Measurements from ENCODE around the gene METRN.
"Not testable (repeated sequence)": the region's sequence is repeated elsewhere in the genome, so short reads cannot be mapped to it uniquely, and the experiment has no call there.

The METRN gene

DNA sequence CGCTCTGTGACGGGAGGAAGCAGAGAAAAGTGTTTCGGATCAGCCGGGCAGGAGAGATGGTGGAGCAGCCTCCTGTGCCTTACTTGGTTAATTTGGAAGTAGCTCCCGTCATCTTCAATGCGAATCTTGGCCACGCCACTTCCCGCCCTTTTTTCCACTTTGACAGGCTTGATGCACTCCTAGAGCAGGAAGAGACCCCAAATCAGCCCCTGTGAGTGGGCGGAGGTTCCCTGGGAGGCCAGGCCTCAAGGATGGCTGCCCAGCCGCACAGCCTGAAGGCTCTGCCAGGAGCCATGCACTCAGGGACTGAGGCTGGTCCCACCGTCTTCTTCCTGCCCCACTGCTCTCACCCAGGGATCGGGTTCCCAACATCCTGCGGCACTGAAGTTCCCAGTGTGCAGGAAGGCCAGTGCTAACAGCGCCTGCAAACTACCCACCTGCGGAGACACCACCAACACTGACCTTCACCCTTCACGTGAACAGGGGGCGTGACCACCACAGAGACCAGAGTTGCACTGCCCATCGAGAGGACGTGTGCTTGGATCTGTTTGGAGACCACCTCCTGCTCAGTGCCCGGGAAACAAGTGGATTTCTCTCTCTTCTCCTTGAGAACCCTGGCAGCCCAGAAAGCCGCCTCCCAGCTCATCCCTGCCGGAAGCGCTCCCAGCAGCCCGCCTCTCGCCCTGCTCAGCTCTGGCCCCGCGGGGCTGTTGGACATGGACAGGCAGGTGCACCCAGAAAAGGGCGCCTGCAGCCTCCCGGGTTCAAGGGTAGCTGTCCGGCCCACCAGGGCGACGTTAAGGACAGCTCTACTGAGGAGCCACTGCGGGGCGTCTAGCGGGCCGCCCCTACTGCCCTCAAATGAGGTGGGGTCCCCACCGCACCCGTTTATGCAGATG is 24.9 kb downstream of the METRN start:
- no peak for DNase-seq

DNA sequence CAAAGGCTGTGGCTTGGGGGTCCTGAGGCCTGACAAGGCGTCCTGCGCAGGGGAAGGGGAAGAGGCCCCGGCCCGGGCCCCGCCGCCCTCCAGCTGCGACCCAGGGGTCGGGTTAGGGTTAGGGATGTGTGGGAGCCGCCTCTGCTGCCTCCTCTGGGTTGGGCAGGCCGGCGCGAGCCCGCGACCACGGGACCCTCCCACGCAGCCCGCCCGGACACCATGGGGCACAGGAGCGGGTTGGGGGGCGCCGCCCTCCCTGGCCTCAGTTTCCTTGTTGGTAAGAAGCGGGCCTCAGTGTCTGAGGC is 25.5 kb downstream of the METRN start:
- DNase-seq: no peak

DNA sequence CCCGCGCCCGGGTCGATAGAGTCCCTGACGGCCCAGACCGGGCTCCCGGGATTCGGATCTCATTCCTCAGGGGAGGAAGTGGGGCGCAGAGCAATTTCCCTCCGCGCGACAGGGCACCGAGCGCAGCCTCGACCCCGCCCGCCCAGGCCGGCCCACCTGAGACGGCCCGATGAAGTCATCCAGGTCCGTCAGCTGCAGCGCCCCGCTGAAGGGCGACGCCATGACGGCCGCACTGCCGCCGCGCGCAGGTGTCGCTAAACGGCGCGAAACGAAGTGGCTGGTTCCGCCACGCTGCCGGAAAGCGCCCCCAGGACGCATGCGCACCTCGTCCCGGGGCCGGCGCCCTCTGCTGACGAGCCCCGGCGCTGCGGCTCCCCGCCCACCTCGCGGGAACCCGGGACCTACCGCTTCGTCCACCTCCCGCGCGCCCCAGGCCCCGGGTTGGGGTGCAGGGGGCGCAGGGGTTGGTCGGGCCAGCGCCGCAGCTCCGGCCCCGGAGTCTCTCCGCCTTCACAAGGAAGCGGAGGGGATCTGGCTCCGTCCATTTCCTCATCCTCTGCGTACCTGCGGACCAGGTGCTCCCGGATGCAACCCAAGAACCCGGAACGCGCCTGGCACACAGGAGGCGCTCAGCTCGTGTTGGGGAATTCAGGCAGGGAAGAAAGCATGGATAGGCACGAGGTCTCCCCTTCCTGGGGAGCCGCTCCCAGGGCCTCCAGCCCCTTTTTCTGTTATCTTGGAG is 26.0 kb downstream of the METRN start, which contains the start of gene CIAO3:
Gene CIAO3, minus strand, starts transcription at position 234 of the 742 bp plus-strand sequence. Its CDS starts 12 bp downstream, at position 222.
- peak; percentile 45 to 87 for DNase-seq

DNA sequence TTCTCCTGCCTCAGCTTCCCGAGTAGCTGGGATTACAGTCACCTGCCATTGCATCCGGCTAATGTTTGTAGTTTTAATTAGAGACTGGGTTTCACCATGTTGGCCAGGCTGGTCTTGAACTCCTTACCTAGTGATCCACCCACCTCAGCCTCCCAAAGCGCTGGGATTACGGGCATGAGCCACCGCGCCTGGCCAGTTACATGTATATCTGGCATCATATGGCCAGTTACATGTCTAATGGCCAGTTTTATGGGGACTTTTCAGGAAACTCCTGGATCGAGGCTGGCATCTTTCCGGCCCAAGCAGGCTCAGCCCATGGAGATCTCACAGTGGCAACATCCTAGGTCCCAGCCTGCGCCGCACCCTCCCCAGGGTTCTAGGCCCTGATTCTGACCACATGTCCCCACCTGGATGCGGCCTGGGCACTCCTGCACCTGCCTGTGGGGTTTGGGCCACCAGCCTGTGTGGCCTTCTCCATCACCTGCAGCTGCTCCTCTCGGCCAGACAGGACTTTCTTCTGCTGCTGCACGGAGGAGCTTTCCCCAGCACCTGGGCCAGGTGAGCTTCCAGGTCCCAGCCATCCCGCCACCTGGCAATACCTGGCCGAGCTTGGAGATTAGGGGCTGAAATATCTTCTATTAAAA is 27.2 kb downstream of the METRN start:
- no peak for DNase-seq

DNA sequence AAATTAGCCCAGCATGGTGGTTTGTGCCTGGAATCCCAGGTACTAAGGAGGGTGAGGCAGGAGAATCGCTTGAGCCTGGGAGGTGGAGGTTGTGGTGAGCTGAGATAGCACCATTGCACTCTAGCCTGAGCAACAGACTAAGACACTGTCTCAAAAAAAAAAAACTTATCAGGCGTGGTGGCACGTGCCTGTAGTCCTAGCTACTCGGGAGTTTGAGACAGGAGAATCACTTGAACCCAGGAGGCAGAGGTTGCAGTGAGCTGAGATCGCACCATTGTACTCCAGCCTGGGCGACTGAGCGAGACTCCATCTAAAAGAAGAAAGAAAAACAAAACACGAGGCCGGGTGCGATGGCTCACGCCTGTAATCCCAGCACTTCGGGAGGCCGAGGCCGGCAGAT is 28.0 kb downstream of the METRN start:
- DNase-seq: not testable (repeated sequence)

DNA sequence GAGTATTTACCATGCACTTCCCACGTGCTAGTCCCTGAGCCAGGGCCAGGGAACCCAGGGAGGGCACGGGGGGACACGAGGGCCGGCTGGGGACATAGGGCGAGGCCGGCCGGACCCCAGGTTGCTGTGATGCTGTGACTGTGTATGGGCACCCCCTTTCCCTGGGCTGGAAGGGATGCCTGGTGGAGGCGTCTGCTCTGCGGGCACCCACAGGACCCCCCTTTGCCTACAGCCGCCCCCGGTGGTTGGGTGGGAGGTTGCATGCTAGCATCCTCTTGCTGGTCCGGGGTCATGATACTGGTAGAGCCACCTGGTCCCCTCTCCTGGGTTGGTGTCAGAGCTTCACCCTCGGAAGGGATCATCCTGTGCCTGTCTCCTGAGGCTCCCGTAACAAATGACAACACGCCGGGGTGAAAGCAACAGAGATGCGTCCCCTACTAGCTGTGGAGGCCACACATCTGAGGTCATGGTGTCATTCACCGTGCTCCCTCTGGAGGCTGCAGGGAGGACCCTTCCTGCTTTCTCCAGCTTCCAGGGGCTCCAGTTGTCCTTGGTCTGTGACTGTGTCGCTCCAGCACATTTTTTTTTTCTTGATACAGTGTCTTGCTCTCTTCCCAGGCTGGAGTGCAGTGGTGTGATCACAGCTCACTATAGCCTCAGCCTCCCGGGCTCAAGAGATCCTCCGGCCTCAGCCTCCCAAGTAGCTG is 29.0 kb downstream of the METRN start:
- DNase-seq: no peak

DNA sequence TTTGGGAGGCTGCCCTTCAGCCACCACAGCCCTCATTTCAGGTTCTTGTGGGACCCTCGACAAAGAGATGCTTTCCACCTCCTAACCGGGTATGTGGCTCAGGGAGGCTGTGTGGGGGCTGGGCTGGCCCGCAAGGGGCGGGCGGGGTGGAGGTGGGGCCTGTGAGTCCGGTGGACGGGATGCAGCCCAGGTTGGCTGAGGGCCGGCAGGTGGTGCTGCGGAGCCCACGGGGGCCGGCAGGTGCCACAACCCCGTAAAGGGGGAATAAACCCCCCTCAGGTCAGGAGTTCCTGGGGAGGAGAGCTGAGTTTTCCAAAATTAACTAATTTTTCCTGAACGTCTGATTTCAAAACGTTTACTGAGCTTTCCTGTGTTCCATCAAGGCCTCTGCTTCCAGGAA is 30.8 kb downstream of the METRN start:
- DNase-seq: peak in 1 of 2 experiments; percentile 63

DNA sequence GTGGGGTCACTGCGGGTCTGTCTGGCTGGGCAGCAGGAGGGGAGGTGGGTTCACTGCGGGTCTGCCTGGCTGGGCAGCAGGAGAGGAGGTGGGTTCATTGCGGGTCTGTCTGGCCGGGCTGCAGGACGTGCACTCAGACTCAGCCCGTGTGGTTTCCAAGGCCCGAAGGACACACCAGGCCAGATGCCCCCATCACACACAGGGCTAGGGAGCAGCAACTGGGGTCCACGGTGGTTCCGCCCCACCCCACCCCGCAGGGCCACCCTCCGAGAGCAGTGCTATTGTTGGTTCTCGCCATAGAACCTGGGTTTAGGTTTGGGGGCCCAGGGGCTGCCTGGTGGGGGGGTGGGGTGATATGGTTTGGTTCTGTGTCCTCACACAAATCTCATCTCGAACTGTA is 31.7 kb downstream of the METRN start:
- no peak for DNase-seq

DNA sequence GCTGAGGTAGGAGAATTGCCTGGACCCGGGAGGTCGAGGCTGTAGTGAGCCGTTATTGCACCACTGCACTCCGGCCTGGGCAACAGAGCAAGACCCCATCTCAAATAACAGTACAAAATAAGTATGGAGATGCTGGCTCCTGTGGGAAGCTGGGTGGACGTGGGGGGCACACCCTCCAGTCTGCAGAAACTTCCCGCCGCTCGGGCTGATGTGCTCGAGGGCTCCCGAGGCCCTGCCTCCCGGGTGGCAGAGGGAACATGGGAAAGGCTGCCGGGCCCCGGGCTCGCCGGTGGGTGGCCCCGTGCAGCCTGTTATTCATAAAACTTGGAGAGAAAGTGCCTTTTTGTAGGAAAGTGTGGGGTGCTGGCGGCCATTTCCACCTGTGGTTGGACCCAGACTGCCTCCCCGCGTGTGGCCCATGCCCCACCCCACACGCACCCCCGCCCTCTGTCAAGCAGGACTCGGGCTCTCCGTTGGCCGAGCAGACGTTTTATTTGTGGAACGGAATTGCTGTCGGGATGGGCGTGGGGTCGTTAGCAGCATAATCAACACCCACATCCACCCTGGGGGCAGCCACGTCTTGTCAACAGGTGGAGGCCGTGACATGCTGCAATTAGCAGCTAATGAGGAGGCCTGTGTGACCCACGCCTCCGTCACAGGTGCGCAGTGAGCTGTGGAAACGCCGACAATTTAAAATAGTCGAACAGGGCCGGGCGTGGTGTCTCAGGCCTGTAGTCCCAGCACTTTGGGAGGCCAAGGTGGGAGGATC is 33.2 kb downstream of the METRN start:
- no peak for DNase-seq

DNA sequence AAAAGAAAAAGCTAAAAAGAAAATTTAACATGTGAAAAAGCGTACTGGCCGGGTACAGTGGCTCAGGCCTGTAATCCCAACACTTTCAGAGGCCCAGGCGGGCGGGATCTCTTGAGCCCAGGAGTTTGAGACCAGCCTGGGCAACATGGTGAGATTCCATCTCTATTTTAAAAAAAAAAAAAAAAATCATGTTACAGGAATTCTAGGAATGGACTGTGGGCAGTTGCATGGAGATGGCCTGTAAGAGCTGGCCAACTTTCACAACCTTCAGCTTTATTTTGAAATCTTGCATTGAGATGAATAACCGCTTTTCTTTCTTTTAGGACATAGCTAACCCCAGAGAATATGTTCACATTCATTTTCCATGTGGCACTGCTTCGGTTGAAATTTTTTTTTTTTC is 34.1 kb downstream of the METRN start:
- DNase-seq: no peak

DNA sequence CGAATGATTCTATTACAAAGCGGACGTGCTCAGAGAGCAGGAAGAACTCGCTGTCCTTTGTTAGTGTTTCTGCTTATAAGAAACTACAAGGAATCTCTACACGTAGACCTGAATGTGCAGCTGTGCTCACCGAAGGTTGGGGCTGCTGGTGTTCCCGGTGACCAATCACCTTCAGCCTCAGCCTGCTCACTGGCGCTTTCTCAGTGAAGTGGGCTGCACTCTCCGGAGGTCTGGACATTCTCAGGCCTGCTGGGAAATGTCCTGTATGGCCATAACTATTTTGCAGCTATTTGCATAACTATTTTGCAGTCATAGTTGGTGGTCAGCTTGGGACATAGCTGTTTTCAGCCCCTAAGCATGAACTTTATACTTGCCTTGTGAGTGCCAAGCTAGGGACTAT is 35.6 kb downstream of the METRN start:
- no peak for DNase-seq

DNA sequence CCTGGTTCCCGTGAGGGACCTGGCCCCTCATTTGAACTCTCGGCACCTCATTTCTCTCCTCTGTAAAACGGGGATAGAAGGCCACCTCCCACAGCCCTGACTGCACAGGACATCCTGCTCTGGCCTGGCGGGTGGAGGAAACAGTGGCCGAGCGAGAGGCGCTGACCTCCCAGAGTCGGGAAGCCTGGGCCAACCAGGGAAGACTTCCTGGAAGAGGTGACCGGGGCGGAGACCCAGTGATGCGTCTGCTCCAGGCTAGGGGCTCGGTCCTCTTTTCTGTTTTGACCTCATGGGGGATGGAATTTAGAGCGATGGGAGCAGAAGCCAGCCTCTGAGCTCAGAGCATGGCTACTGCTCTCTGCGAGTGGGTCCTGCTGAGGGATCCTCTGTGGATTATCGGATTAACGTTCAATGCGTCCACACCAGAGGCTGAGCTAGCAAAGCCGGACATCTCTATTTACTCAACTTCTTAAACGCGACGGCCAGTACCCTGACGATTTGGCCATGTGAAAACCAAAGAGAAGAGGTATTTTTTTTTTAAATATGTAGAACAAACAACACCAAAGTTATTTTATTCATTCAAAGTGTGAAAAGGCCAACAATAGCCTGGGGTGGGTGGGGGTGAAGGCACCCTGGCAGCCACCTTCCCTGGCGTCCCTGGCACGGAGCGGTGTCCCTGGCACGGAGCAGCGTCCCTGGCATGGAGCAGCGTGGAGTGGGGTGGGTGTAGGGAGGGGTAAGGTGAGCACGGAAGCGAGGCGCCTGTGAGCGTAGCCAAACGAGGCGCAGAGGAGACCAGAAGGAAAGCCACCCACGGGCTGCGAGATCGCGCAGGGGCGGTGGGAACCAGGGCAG is 36.5 kb downstream of the METRN start:
- DNase-seq: no peak

DNA sequence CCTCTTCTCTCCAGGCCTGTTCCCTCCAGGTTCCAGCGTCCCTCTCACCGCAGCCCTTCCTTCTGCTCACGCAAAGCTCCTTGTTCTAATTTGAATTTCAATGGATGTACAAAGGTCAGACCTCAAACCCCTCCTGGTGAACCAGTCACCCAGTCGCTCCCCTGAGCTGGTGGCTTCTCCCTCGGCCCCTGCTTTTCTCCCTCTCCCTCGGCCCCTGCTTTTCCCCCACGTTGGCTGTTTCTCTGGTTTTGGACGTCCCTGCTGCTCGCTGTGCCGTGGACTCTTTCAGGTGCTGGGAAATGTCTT is 37.0 kb downstream of the METRN start:
- DNase-seq: peak in 1 of 2 experiments; percentile 45

DNA sequence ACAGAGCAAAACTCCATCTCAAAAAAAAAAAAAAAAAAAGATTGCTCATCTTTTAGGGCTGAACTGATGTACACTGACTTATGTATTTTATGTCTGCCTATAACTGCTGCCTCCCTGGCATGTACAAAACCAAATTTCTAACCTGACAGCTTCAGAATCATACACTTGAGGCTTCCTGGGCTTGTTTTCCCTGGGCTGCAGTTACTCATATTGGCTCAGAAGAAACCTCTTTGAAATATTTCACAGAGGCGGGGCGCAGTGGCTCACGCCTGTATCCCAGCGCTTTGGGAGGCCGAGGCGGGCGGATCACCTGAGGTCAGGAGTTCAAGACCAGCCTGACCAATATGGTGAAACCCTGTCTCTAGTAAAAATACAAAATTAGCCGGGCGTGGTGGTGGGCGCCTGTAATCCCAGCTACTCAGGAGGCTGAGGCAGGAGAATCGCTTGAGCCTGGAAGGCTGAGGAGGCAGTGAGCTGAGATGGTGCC is 39.2 kb downstream of the METRN start:
- not testable (repeated sequence) for DNase-seq

DNA sequence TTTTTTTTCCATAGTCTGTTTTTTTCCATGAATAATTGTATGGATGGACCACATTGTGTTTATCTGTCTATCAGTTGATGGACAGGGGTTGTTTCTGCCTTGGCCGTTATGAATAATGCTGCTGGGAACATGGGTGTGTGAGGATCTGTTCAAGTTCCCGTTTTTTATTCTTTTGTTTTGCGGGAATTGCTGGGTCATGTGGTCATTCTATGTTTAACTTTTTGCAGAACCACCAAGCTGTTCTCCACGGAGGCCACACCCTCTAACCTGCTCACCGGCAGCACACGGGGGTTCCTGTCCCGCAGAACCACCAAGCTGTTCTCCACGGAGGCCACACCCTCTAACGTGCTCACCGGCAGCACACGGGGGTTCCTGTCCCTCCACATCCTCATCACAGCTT is 39.7 kb downstream of the METRN start:
- no peak for DNase-seq

DNA sequence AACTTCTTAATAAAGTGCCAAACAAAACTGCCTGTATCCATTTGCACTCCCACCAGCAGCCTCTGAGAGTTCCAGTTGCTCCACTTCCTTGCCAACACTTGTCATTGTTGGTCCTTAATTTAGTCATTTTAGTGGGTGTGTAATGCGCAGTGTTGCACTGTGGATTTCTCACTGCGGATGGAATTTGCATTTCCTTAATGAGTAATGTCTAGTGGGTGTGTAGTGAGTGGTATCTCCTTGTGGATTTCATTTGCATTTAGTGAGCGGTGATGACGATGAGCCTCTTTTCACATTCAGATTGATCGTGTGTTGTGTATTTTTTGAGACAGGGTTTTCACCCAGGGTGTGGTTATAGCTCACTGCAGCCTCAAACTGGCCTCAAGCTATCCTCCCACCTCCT is 41.5 kb downstream of the METRN start:
- no peak for DNase-seq

DNA sequence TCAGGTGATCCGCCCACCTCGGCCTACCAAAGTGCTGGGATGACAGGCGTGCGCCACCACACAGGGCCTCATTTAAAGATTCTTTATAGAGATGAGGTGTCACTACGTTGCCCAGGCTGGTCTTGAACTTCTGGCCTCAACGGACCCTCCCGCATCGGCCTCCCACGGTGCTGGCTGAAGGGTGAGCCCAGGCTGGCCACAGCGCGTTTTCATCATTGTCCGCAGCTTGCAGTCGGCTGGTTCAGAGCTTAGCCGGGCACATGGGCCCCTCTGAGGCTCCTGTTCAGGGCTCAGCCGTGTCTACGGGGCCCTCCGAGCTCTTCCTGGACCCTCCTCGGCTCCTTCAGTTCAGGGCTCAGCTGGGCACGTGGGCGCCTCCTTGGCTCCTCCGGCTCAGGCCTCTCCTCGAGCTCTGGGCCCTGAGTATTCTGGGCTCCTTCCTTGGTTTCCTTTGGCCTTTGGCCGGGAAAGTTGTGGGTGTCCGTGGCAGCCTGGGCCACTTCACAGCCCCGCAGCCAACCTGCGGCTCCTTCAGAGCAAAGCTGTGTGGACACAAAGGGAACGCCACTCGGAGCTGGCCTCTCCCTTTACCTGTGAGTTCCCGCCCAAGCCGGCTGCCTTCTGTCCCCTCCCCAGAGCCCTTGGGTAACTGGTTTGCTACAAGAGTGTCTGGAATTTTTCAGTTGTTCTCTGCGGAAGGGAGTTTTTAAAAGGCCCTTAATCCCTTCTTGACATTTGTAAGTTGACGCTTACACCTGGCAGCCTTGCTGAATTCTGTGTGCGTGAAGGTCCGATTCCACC is 44.4 kb downstream of the METRN start:
- no peak for DNase-seq

DNA sequence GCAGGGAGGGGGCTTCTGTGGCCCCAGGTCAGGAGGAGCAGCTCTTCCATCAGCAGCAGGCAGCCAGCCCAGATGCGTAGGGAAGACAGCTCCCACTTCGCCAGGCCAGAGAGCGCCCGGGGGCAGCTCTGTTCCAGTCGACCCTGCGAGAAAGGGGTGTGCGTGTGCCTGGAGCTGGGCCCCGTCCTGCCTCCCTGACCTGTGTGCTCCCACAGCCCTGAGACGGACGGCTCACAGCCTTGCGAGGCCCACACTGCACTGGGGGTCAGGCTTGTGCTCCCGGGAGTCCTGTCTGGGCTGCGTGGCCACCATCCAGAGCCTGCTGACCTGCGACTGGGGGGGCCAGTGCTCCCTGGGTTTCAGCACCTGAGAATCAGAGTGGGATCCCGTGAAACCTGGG is 45.1 kb downstream of the METRN start:
- DNase-seq: no peak

DNA sequence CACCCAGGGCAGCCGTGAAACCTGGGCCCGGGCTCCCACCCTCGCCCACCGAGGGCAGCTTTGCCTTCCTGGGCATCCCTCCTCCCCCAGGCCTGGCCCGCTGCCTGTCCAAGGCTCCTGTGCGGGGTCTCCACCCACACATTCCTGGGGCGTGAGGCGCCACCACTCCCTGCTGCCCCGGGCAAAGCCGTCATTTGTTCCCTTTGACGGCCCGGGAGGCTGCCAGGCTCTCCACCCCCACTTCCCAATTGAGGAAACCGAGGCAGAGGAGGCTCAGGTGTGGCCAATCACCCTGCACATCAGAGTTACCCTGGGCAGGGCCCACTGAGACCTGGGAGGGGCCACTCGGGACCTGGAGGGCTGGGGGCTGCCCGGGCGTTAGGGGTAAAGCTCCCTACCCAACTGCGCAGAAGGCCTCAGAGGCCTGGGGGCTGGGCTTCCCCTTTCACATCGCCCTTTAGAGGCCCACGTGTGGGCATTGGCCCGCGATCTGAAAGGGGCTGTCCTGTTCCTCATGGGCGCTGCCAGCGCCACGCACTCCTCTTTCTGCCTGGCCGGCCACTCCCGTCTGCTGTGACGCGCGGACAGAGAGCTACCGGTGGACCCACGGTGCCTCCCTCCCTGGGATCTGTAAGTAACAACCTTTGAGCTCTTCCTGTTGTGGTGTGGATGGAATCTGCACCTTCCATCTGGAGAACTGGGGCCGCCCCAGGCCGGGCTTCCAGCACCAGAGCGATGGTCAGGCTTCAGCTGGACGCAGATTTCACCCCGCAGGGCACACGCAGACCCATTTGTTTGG is 45.8 kb downstream of the METRN start, which contains the start of gene MSLN:
Gene MSLN, plus strand, starts transcription at position 190 of the 799 bp plus-strand sequence. CDS start 1,947 bp downstream, outside the sequence.
- DNase-seq: no peak

All from NCI-H526 (cell line).